Measurements from ENCODE around the gene EPHB2. TPM values are rescaled to one million over a fixed set of nuclear protein-coding genes. Genes with fewer than 3 reads are reported as not detected.

The EPHB2 gene
- total and polyA plus RNA-seq, 2 experiments from 2014 or later, result 1.0 to 5.1 TPM

DNA sequence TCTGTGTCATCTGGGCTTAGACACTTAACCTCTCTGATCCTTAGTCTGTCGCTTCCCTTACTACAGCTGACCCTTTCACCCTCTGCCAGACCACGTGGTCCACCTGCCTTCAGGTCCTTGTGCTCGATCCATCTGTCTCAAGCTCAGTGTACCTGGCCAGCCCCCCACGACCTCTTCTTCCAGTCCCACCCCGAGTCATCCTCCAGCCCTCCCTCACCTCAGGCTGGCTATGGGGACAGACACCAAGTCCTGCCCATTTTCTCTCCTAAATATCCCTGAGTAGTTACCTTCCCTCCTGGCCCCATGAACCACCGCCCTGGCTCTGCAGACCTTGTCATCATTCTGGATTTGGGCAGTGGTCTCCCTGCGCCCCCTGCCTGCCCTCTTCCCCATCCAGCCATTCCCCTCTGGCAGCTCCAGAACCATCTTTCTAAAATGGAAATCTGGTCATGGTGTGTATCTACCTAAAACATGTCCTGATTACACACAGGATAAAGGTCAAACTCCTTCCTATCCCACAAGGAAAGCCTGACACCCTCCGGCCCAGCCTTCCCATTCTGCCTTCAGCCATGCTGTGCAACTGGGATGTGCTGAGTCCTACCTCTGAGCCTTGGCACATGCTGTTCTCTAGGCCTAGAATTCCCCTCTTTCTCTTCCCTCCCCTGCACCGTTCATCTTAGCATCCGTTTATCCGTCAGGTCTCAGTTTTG, 107.6 kb downstream of the EPHB2 start:
- H3K4me2 ChIP-seq (ENCODE audit: unreplicated experiment), result no peak overlapping the region
- H4K20me1 ChIP-seq (ENCODE audit: insufficient read depth), result no peaks in the 10 kb centered on the region
- no peaks in the 10 kb centered on the region for H3K27me3 ChIP-seq (replicated peaks; ENCODE audit: insufficient read depth)
- no peak for DNase-seq
- in situ Hi-C loops (cut with MboI), result no loop called here
- H2AFZ ChIP-seq, result no peak overlapping the region
- WGBS, 2 experiments (ENCODE audit: low coverage in 1 of 2, low lambda C conversion rate in 2 of 2, missing lambda C conversion rate in 2 of 2), result 92% methylated on average over 11 of the region's 11 CpGs
- H3K9ac ChIP-seq, result no peak overlapping the region
- no peaks in the 10 kb centered on the region for H3K9me3 ChIP-seq (ENCODE audit: low read depth)
- no peaks in the 10 kb centered on the region for H3K9me2 ChIP-seq (ENCODE audit: insufficient read depth)
- no peaks in the 10 kb centered on the region for H3K79me2 ChIP-seq (ENCODE audit: insufficient read depth)
- H3K36me3 ChIP-seq (ENCODE audit: low read depth), result no peaks in the 10 kb centered on the region
- H3K27ac ChIP-seq, result no peak overlapping the region
- H3F3A ChIP-seq (ENCODE audit: insufficient read depth), result no peaks in the 10 kb centered on the region; the same call in 1 of the 2 replicates
- no peaks in the 10 kb centered on the region for H3K4me1 ChIP-seq (ENCODE audit: insufficient read depth)
- TF ChIP-seq EZH2phosphoT487 (IDR thresholded peaks at IDR 0.05; ENCODE audit: insufficient read depth, low read depth), result no peak
- no peak for TF ChIP-seq EZH2 (IDR thresholded peaks at IDR 0.05; ENCODE audit: insufficient read depth, poor library complexity, severe bottlenecking)
- H3K4me3 ChIP-seq, result no peak overlapping the region

- no peaks in the 10 kb centered on the region for H3K27me3 ChIP-seq (replicated peaks; ENCODE audit: insufficient read depth)
- H3K36me3 ChIP-seq (ENCODE audit: low read depth), result no peaks in the 10 kb centered on the region
- WGBS, 2 experiments (ENCODE audit: low coverage in 1 of 2, low lambda C conversion rate in 2 of 2, missing lambda C conversion rate in 2 of 2), result 98 to 99% methylated on average over 4 of the region's 4 CpGs
- no peak overlapping the region for H3K4me3 ChIP-seq
- in situ Hi-C loops (cut with MboI), result no loop called here
- H3K4me1 ChIP-seq (ENCODE audit: insufficient read depth), result no peaks in the 10 kb centered on the region
- H3K9me2 ChIP-seq (ENCODE audit: insufficient read depth), result no peaks in the 10 kb centered on the region
- no peaks in the 10 kb centered on the region for H3K9me3 ChIP-seq (ENCODE audit: low read depth)
- H3F3A ChIP-seq (ENCODE audit: insufficient read depth), result no peaks in the 10 kb centered on the region; the same call in 1 of the 2 replicates
- no peak overlapping the region for H2AFZ ChIP-seq
- no peak overlapping the region for H3K4me2 ChIP-seq (ENCODE audit: unreplicated experiment)
- no peak overlapping the region for H3K9ac ChIP-seq
- no peaks in the 10 kb centered on the region for H3K79me2 ChIP-seq (ENCODE audit: insufficient read depth)
- TF ChIP-seq EZH2phosphoT487 (IDR thresholded peaks at IDR 0.05; ENCODE audit: insufficient read depth, low read depth) (no peak), EZH2 (IDR thresholded peaks at IDR 0.05; ENCODE audit: insufficient read depth, poor library complexity, severe bottlenecking) (no peak)
- no peak for DNase-seq
- no peaks in the 10 kb centered on the region for H4K20me1 ChIP-seq (ENCODE audit: insufficient read depth)
- no peak overlapping the region for H3K27ac ChIP-seq
Measured at GRCh38 chr1:22819361-22819760, 108.7 kb downstream of the EPHB2 start.

DNA sequence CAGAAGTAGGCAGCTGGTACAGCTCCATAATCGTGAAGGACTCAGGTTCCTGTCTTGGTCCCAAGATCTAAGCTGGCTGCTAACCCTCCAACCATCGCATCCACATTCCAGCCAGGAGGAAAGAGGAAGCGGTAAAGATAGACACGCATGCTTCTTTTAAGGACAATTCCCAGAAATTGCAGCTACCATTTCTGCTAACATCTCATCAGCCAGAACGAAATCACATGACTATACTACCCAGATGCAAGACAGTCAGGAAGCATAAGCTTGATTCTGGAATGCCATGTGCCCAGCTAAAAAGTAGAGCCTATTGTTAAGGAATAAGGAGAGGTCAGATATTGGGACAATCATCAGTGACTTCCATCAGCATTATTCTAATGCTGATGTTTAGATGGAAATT, 110.4 kb downstream of the EPHB2 start:
- no peak for DNase-seq
- Histone ChIP-seq H3K4me1 (ENCODE audit: insufficient read depth) (no peaks in the 10 kb centered on the region), H3K9me3 (ENCODE audit: low read depth) (no peaks in the 10 kb centered on the region), H3K4me2 (ENCODE audit: unreplicated experiment) (no peak overlapping the region), H3K9ac (no peak overlapping the region), H3F3A (ENCODE audit: insufficient read depth) (no peaks in the 10 kb centered on the region), H3K27ac (no peak overlapping the region), H3K9me2 (ENCODE audit: insufficient read depth) (no peaks in the 10 kb centered on the region), H3K4me3 (no peak overlapping the region), H3K27me3 (replicated peaks; ENCODE audit: insufficient read depth) (no peaks in the 10 kb centered on the region), H2AFZ (no peak overlapping the region), H3K36me3 (ENCODE audit: low read depth) (no peaks in the 10 kb centered on the region), H3K79me2 (ENCODE audit: insufficient read depth) (no peaks in the 10 kb centered on the region), H4K20me1 (ENCODE audit: insufficient read depth) (no peaks in the 10 kb centered on the region)
- TF ChIP-seq EZH2 (IDR thresholded peaks at IDR 0.05; ENCODE audit: insufficient read depth, poor library complexity, severe bottlenecking) (no peak), EZH2phosphoT487 (IDR thresholded peaks at IDR 0.05; ENCODE audit: insufficient read depth, low read depth) (no peak)
- 41 to 42% methylated on average over 5 of the region's 5 CpGs for WGBS, 2 experiments (ENCODE audit: low coverage in 1 of 2, low lambda C conversion rate in 2 of 2, missing lambda C conversion rate in 2 of 2)
- in situ Hi-C loops (cut with MboI), result no loop called here

DNA sequence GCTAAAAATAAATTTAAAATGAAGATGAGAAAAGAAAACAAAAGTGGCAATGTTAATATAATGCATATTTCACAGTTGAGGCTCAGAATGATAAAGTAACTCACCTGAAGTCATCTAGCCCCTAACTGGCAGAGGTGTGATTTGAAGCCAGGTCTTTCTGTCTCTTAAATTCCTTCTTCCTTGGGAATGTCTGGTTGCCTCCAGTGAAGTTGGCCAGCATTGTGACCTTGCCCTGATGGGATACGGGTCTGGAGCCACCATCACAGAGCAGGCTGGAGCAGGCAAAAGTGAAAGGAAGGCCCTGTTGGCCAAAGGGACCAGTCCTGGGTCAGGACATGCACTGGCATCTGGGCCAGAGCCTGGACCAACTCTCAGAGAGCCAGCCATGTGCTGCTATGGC, 111.7 kb downstream of the EPHB2 start:
- TF ChIP-seq EZH2phosphoT487 (IDR thresholded peaks at IDR 0.05; ENCODE audit: insufficient read depth, low read depth) (no peak), EZH2 (IDR thresholded peaks at IDR 0.05; ENCODE audit: insufficient read depth, poor library complexity, severe bottlenecking) (no peak)
- no peak overlapping the region for H3K4me2 ChIP-seq (ENCODE audit: unreplicated experiment)
- H3K36me3 ChIP-seq (ENCODE audit: low read depth), result no peaks in the 10 kb centered on the region
- WGBS, 2 experiments (ENCODE audit: low coverage in 1 of 2, low lambda C conversion rate in 2 of 2, missing lambda C conversion rate in 2 of 2), result 80 to 91% methylated on average over 1 of the region's 1 CpG
- H4K20me1 ChIP-seq (ENCODE audit: insufficient read depth), result no peaks in the 10 kb centered on the region
- no peaks in the 10 kb centered on the region for H3K27me3 ChIP-seq (replicated peaks; ENCODE audit: insufficient read depth)
- DNase-seq, result no peak
- H3K79me2 ChIP-seq (ENCODE audit: insufficient read depth), result no peaks in the 10 kb centered on the region
- peaks cover 12% of the 10 kb centered on the region for H3K4me1 ChIP-seq (ENCODE audit: insufficient read depth)
- H3K9ac ChIP-seq, result no peak overlapping the region
- H2AFZ ChIP-seq, result no peak overlapping the region
- H3K9me2 ChIP-seq (ENCODE audit: insufficient read depth), result no peaks in the 10 kb centered on the region
- no peaks in the 10 kb centered on the region for H3K9me3 ChIP-seq (ENCODE audit: low read depth)
- no peak overlapping the region for H3K4me3 ChIP-seq
- no peaks in the 10 kb centered on the region for H3F3A ChIP-seq (ENCODE audit: insufficient read depth)
- H3K27ac ChIP-seq, result no peak overlapping the region
- in situ Hi-C loops (cut with MboI), result no loop called here

Data from GM23248 (cell line).